Epithelial cell of proximal tubule (primary cell): ENCODE data around the gene WASF3. TPM values are rescaled to one million over a fixed set of nuclear protein-coding genes. Genes with fewer than 3 reads are reported as not detected.
A peak's percentile ranks its signal among the peaks of the same experiment; 100 is the strongest.

ENCODE experiments used
- DNase-seq: peaks from one replicate; pipeline ENCODE4 v3.0.0-alpha.2; 2011; ENCODE audit warnings: low read depth
- H3K4me3 ChIP-seq: 2 replicates; pipeline ENCODE4 v1.5.1; 2011; ENCODE audit warnings: low read depth, mild to moderate bottlenecking, low read length
- total RNA-seq: library from RNA; depleted of rRNA; stranded (reverse); fragments of >200 nt; gene quantifications from 2 replicates; pipeline ENCODE4 v1.2.3, GENCODE V29; 2015
- TF ChIP-seq, protein P1 (sequence below): conservative IDR thresholded peaks from 2 replicates; pipeline ENCODE4 v1.5.1; 2012; ENCODE audit warnings: low read depth, mild to moderate bottlenecking, low read length

WASF3 gene
- total RNA-seq, 1 donor from 2014 or later: 3.8 TPM

DNA sequence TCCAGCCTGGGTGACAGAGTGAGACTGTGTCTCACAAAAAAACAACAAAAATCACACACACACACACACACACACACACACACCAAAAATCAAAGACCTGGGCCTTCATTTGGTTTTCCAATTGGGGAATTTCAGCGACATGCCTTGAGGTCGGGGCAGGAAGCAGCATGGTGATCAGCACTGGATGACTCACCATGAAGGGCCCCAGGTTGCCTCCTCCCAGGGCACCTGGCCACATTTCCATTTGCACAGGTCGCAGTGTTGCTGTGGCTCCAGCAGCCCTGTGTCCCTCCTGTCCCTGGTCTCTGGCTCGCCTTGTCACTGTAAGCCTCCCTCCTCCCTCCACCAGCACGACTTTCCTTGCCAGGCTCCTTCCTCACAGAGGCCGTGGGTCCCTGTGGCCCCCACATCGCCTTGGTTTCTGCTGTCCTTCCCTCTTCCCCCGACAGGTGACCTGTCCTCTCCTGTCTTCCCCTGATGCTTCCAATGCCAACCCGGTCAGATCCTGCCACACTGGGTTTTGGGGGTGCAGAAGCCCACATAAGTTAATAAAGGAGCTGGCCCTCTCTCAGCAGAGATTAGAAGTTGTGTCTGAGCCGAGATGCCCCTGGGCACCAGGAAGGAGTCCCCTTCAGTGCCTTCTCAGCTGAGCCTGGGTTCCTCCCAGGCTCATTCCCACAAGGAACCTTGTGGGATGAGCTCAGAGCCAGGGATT is 136.4 kb downstream of the WASF3 start:
- TF ChIP-seq, protein P1, sequence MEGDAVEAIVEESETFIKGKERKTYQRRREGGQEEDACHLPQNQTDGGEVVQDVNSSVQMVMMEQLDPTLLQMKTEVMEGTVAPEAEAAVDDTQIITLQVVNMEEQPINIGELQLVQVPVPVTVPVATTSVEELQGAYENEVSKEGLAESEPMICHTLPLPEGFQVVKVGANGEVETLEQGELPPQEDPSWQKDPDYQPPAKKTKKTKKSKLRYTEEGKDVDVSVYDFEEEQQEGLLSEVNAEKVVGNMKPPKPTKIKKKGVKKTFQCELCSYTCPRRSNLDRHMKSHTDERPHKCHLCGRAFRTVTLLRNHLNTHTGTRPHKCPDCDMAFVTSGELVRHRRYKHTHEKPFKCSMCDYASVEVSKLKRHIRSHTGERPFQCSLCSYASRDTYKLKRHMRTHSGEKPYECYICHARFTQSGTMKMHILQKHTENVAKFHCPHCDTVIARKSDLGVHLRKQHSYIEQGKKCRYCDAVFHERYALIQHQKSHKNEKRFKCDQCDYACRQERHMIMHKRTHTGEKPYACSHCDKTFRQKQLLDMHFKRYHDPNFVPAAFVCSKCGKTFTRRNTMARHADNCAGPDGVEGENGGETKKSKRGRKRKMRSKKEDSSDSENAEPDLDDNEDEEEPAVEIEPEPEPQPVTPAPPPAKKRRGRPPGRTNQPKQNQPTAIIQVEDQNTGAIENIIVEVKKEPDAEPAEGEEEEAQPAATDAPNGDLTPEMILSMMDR: no peak
- no peak for DNase-seq
- H3K4me3 ChIP-seq: no peak overlapping the region

DNA sequence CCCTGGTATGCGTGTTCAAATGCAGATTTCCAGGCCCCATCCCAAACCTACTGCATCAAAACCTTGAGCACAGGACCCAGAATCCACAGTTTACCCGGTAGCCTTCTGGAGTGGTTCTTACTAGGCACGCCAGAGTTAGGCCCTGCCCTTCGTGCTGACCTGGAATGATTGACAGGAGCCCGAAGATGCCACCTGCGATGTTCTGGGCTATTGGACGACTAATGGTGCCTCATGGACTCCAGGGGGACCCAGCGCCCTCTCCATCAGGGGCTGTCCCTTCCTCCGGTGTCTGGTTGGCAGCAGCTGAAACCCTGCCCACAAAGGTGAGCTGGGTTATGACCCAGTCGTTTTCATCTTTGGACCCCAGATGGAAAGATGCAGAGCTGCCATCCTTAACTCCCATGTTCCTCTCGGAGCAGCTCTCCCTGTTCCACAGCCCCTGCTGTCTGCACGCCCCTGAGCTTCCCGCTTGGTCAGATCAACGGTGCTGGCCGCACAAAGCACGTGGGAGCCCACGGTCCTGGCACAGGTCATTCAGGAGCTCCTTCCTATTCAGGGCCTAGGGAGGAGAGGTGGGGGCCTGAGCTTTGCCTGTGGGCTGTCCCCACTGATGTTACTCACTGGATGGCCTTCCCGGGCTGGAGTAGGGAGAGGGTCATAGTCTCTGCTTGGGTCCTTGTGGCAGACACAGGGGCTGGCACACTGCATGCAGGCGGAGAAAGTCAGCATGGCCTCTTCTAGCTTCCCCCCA is 137.3 kb downstream of the WASF3 start:
- DNase-seq: no peak
- TF ChIP-seq, protein P1: no peak
- no peak overlapping the region for H3K4me3 ChIP-seq

DNA sequence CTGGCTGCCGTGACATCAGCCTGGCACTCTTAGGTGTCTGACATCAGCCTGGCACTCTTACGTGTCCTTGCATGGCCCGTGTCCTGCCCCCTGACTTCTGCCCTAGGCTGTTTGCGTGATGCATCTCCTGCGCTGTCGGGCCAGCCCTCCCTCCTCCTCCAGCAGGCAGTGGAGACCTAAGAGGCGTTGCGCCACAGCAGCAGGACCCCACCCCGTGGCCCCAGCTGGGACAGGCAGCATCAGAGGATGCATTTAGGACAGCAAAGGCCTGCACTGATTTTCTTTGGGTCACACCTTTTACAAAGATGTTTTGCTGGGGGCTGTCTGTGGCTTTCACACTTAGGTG is 137.8 kb downstream of the WASF3 start:
- no peak for DNase-seq
- TF ChIP-seq, protein P1: no peak
- H3K4me3 ChIP-seq: no peak overlapping the region

DNA sequence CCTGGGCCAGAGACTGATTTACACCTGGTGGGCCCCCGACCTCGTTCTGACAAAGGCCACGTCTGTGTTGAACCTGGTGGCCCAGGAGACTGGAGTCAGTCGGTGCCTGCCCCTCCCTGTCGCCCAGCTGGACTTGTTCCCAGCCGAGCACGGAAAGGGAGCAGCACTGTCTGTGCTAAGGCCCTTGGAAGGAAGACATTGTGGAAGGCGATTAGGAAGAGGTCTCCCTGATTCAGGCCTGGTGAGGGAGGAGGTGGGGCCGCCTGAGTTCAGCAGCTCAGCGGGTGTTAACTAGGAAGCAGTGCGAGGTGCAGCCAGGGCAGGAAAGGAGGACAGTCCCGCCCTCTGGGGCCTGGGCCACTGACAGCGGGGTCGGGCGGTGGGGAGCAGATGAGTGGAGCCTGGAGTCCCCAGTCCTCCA is 138.4 kb downstream of the WASF3 start:
- no peak for DNase-seq
- TF ChIP-seq, protein P1: no peak
- H3K4me3 ChIP-seq: no peak overlapping the region

DNA sequence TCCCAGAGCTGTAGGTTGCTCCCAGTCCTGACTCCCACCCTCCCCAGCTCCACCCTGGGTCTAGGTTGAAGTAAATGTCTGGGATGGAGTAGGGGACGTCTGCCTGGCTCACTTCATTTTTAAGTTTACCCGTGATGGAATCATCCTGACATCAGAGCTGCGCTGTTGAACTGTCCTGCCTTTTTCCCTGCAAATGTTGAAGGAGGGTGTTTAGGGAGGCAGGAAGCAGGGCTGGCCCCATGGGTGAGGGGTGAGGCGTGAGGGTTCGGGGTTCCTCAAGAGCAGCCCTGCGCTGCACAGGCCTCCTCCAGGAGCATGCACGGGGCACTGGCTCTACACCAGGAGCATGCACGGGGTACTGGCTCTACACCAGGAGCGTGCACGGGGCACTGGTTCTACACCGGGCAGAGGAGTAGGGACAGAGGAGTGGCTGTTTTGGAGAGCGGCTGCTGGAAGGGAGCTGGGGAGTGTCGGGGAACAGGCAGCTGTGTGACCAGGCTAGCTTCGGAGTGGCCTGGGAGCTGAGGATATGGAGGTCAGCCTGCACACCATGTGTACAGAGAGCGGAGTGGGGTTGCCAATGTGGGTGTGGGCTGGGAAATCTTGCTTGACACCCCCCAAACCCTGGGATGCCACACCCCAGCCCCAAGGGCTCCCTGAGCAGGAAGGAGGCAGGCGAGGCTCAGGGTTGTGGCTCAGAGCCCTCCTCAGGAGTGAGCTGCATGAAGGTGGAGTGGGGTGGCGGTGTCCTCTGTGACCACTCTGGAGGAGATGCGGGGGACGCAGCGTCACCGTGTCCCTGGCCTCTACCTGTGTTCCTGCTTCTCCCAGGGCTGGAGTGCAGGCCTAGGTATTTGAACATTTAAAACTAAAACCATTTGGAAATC is 139.8 kb downstream of the WASF3 start:
- H3K4me3 ChIP-seq: no peak overlapping the region
- no peak for DNase-seq
- TF ChIP-seq, protein P1: no peak

DNA sequence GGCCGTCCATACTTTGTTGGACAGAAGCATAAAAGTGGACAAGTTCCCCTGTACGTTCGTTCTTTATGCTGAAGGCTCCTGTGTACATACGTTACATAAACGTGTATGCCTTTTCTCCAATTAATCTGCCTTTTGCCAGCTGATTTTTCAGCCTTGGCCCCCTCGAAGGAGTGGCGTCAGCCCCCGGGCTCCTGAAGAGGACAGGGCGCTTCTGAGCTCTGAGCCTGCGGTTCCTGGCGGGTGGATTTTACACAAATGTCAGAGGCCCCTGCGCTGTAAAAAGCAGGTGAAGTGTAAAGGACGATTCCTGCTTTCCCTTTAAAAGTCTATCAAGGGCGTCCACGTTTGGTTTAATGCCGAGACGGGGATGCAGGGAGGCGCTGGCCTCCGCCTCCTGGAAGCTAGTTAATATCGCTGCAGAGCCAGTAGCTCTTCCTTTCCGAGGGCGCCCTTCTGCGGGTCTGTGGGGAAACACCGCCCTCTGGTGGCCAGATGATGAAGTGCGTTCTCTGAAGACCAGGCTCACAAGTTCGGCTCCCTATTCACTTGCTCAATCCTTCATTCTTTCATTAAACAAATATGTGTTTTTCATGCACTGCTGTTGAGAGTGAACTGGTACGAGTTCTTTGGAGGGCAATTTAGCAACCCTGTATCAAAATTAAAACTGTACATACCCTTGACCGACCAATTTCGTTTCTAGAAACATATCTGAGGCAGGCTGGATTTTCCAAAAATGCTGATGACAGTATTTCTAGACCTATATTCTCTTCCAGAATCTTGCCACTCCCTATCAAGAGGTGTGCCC is 141.1 kb downstream of the WASF3 start:
- TF ChIP-seq, protein P1: peak; percentile 96
- H3K4me3 ChIP-seq: peak overlapping the region; percentile 31
- peak; percentile 27 for DNase-seq
